ENCODE measurements around the gene KRT38.

Gene KRT38

GRCh38 chr17:41417127-41417526 lies 23.7 kb downstream of the KRT38 start:
- H3K9ac ChIP-seq (ENCODE audit: low read length in 5 of 5): no peak overlapping the region
- no peaks in the 10 kb centered on the region for H3K4me1 ChIP-seq (ENCODE audit: control insufficient read depth in 5 of 5, insufficient read depth in 5 of 5, low read length in 5 of 5)
- peaks cover 0 to 4% (median 1%) of the 10 kb centered on the region in 5 donors for H3K27me3 ChIP-seq (ENCODE audit: control insufficient read depth in 5 of 5, insufficient read depth in 4 of 5, low read length in 5 of 5)
- no peak overlapping the region for H3K27ac ChIP-seq (ENCODE audit: low read depth, low read length)
- H3K4me3 ChIP-seq (ENCODE audit: low read depth in 1 of 5, low read length in 5 of 5): no peak overlapping the region
- H3K36me3 ChIP-seq (ENCODE audit: control insufficient read depth in 5 of 5, insufficient read depth in 5 of 5, low read length in 5 of 5): no peaks in the 10 kb centered on the region
- no peaks in the 10 kb centered on the region for H3K9me3 ChIP-seq (ENCODE audit: control insufficient read depth in 5 of 5, low read length in 5 of 5)

- Histone ChIP-seq H3K36me3 (ENCODE audit: control insufficient read depth in 5 of 5, insufficient read depth in 5 of 5, low read length in 5 of 5) (no peaks in the 10 kb centered on the region), H3K27me3 (ENCODE audit: control insufficient read depth in 5 of 5, insufficient read depth in 4 of 5, low read length in 5 of 5) (peaks cover 0 to 2% (median 0%) of the 10 kb centered on the region in 5 donors), H3K4me1 (ENCODE audit: control insufficient read depth in 5 of 5, insufficient read depth in 5 of 5, low read length in 5 of 5) (no peaks in the 10 kb centered on the region), H3K4me3 (ENCODE audit: low read depth in 1 of 5, low read length in 5 of 5) (no peak overlapping the region), H3K27ac (ENCODE audit: low read depth, low read length) (no peak overlapping the region), H3K9me3 (ENCODE audit: control insufficient read depth in 5 of 5, low read length in 5 of 5) (no peaks in the 10 kb centered on the region), H3K9ac (ENCODE audit: low read length in 5 of 5) (no peak overlapping the region)
Observed at GRCh38 chr17:41416479-41416878, 24.3 kb downstream of the KRT38 start.

DNA sequence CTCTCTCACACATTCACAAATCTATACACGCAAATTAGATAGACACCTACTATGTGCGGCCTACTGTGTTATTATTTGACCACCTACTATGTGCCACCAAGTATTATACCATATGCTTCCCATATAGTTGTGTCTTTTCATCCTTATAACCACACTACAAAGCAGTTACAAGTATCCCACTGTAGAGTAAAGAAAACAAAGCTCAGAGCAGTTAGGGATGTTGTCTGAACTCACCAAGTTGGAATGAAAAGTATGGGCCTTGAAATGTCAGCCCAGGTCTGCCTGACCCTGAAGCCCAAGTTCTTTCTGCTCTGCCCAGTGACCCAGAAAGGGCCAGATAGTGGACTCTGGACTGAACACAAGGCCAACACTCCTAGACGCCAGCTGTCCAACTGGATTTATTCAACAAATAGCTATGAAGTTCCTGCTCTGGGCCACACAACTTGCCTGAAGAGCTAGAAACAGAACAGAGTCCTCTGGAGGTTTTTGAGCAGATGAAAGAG lies 24.9 kb downstream of the KRT38 start:
- H3K27me3 ChIP-seq (ENCODE audit: control insufficient read depth in 5 of 5, insufficient read depth in 4 of 5, low read length in 5 of 5): peaks cover 0 to 2% (median 0%) of the 10 kb centered on the region in 5 donors
- no peak overlapping the region for H3K9ac ChIP-seq (ENCODE audit: low read length in 5 of 5)
- H3K9me3 ChIP-seq (ENCODE audit: control insufficient read depth in 5 of 5, low read length in 5 of 5): no peaks in the 10 kb centered on the region
- no peak overlapping the region for H3K4me3 ChIP-seq (ENCODE audit: low read depth in 1 of 5, low read length in 5 of 5)
- no peak overlapping the region for H3K27ac ChIP-seq (ENCODE audit: low read depth, low read length)
- no peaks in the 10 kb centered on the region for H3K36me3 ChIP-seq (ENCODE audit: control insufficient read depth in 5 of 5, insufficient read depth in 5 of 5, low read length in 5 of 5)
- H3K4me1 ChIP-seq (ENCODE audit: control insufficient read depth in 5 of 5, insufficient read depth in 5 of 5, low read length in 5 of 5): no peaks in the 10 kb centered on the region

- Histone ChIP-seq H3K36me3 (ENCODE audit: control insufficient read depth in 5 of 5, insufficient read depth in 5 of 5, low read length in 5 of 5) (no peaks in the 10 kb centered on the region), H3K27me3 (ENCODE audit: control insufficient read depth in 5 of 5, insufficient read depth in 4 of 5, low read length in 5 of 5) (peaks cover 0 to 2% (median 0%) of the 10 kb centered on the region in 5 donors), H3K9me3 (ENCODE audit: control insufficient read depth in 5 of 5, low read length in 5 of 5) (no peaks in the 10 kb centered on the region), H3K9ac (ENCODE audit: low read length in 5 of 5) (no peak overlapping the region), H3K4me3 (ENCODE audit: low read depth in 1 of 5, low read length in 5 of 5) (no peak overlapping the region), H3K4me1 (ENCODE audit: control insufficient read depth in 5 of 5, insufficient read depth in 5 of 5, low read length in 5 of 5) (no peaks in the 10 kb centered on the region), H3K27ac (ENCODE audit: low read depth, low read length) (no peak overlapping the region)
Observed at GRCh38 chr17:41415411-41415810, 25.4 kb downstream of the KRT38 start.

GRCh38 chr17:41413982-41414381 lies 26.8 kb downstream of the KRT38 start:
- no peak overlapping the region for H3K4me3 ChIP-seq (ENCODE audit: low read depth in 1 of 5, low read length in 5 of 5)
- H3K4me1 ChIP-seq (ENCODE audit: control insufficient read depth in 5 of 5, insufficient read depth in 5 of 5, low read length in 5 of 5): no peaks in the 10 kb centered on the region
- H3K27me3 ChIP-seq (ENCODE audit: control insufficient read depth in 5 of 5, insufficient read depth in 4 of 5, low read length in 5 of 5): peaks cover 0 to 4% (median 0%) of the 10 kb centered on the region in 5 donors
- no peak overlapping the region for H3K27ac ChIP-seq (ENCODE audit: low read depth, low read length)
- no peaks in the 10 kb centered on the region for H3K36me3 ChIP-seq (ENCODE audit: control insufficient read depth in 5 of 5, insufficient read depth in 5 of 5, low read length in 5 of 5)
- no peaks in the 10 kb centered on the region for H3K9me3 ChIP-seq (ENCODE audit: control insufficient read depth in 5 of 5, low read length in 5 of 5)
- no peak overlapping the region for H3K9ac ChIP-seq (ENCODE audit: low read length in 5 of 5)

DNA sequence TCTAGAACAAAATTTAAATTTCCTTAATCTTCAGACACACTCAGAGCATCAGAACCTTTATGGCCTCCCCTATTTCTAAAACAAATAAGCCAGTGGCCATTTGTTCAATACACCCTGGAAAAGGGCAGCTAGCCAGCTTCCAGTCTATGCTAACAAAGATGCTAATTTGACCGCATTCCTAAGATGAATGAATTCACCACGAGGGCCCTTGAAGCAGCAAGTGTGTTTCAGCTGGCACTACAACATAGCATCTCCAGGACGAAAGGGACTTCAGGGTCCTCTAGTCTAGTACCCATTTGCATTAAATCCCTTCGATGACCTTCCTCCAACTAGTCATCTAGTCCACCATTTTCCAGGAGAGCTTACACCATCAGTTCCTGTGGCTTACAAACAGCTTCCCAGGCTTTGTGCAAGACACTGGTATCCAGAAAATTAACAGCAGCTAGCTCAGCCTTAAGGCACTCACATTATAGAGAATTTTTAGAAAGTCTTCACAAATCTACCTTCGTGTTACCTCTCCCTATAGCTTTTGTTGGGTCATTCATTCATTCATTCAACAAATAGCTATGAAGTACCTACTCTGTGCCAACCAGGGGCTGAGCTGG lies 27.3 kb downstream of the KRT38 start:
- Histone ChIP-seq H3K9ac (ENCODE audit: low read length in 5 of 5) (no peak overlapping the region), H3K9me3 (ENCODE audit: control insufficient read depth in 5 of 5, low read length in 5 of 5) (no peaks in the 10 kb centered on the region), H3K27me3 (ENCODE audit: control insufficient read depth in 5 of 5, insufficient read depth in 4 of 5, low read length in 5 of 5) (peaks cover 0 to 5% (median 3%) of the 10 kb centered on the region in 5 donors), H3K27ac (ENCODE audit: low read depth, low read length) (no peak overlapping the region), H3K4me1 (ENCODE audit: control insufficient read depth in 5 of 5, insufficient read depth in 5 of 5, low read length in 5 of 5) (no peaks in the 10 kb centered on the region), H3K4me3 (ENCODE audit: low read depth in 1 of 5, low read length in 5 of 5) (no peak overlapping the region), H3K36me3 (ENCODE audit: control insufficient read depth in 5 of 5, insufficient read depth in 5 of 5, low read length in 5 of 5) (no peaks in the 10 kb centered on the region)

GRCh38 chr17:41411072-41411840 lies 29.5 kb downstream of the KRT38 start:
- H3K9me3 ChIP-seq (ENCODE audit: control insufficient read depth in 5 of 5, low read length in 5 of 5): no peaks in the 10 kb centered on the region
- H3K4me3 ChIP-seq (ENCODE audit: low read depth in 1 of 5, low read length in 5 of 5): no peak overlapping the region
- H3K4me1 ChIP-seq (ENCODE audit: control insufficient read depth in 5 of 5, insufficient read depth in 5 of 5, low read length in 5 of 5): no peaks in the 10 kb centered on the region
- no peak overlapping the region for H3K9ac ChIP-seq (ENCODE audit: low read length in 5 of 5)
- no peak overlapping the region for H3K27ac ChIP-seq (ENCODE audit: low read depth, low read length)
- no peaks in the 10 kb centered on the region for H3K36me3 ChIP-seq (ENCODE audit: control insufficient read depth in 5 of 5, insufficient read depth in 5 of 5, low read length in 5 of 5)
- peaks cover 2 to 7% (median 4%) of the 10 kb centered on the region in 5 donors for H3K27me3 ChIP-seq (ENCODE audit: control insufficient read depth in 5 of 5, insufficient read depth in 4 of 5, low read length in 5 of 5)

GRCh38 chr17:41407226-41407625 lies 33.6 kb downstream of the KRT38 start:
- Histone ChIP-seq H3K9me3 (ENCODE audit: control insufficient read depth in 5 of 5, low read length in 5 of 5) (no peaks in the 10 kb centered on the region), H3K9ac (ENCODE audit: low read length in 5 of 5) (no peak overlapping the region), H3K4me3 (ENCODE audit: low read depth in 1 of 5, low read length in 5 of 5) (no peak overlapping the region), H3K4me1 (ENCODE audit: control insufficient read depth in 5 of 5, insufficient read depth in 5 of 5, low read length in 5 of 5) (no peaks in the 10 kb centered on the region), H3K27ac (ENCODE audit: low read depth, low read length) (no peak overlapping the region), H3K27me3 (ENCODE audit: control insufficient read depth in 5 of 5, insufficient read depth in 4 of 5, low read length in 5 of 5) (peaks cover 3 to 7% (median 5%) of the 10 kb centered on the region in 5 donors), H3K36me3 (ENCODE audit: control insufficient read depth in 5 of 5, insufficient read depth in 5 of 5, low read length in 5 of 5) (no peaks in the 10 kb centered on the region)

DNA sequence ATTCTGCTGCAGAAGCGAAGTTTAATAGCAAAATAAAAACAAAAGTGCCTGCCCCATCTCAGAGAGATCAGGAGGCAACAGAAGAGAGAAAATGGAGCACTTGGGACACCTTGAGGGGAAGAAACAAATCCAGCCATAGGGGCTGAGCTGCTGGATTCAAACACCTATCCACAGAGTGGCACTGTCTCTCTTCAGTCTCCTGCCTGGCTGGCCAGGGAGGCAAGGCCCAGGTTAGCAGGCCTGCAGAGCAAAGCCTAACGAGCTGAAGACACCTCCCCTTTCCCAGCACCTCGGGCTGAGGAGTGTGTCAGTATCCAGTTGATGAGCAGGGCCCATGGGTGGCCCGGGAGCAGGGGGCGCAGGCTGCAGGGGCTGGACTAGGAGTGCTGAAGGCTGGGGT lies 34.6 kb downstream of the KRT38 start:
- Histone ChIP-seq H3K36me3 (ENCODE audit: control insufficient read depth in 5 of 5, insufficient read depth in 5 of 5, low read length in 5 of 5) (no peaks in the 10 kb centered on the region), H3K9ac (ENCODE audit: low read length in 5 of 5) (no peak overlapping the region), H3K9me3 (ENCODE audit: control insufficient read depth in 5 of 5, low read length in 5 of 5) (no peaks in the 10 kb centered on the region), H3K27ac (ENCODE audit: low read depth, low read length) (no peak overlapping the region), H3K27me3 (ENCODE audit: control insufficient read depth in 5 of 5, insufficient read depth in 4 of 5, low read length in 5 of 5) (peaks cover 3 to 7% (median 5%) of the 10 kb centered on the region in 5 donors), H3K4me3 (ENCODE audit: low read depth in 1 of 5, low read length in 5 of 5) (no peak overlapping the region), H3K4me1 (ENCODE audit: control insufficient read depth in 5 of 5, insufficient read depth in 5 of 5, low read length in 5 of 5) (no peaks in the 10 kb centered on the region)

GRCh38 chr17:41404024-41404671 lies 36.6 kb downstream of the KRT38 start:
- Histone ChIP-seq H3K9me3 (ENCODE audit: control insufficient read depth in 5 of 5, low read length in 5 of 5) (no peaks in the 10 kb centered on the region), H3K36me3 (ENCODE audit: control insufficient read depth in 5 of 5, insufficient read depth in 5 of 5, low read length in 5 of 5) (no peaks in the 10 kb centered on the region), H3K27ac (ENCODE audit: low read depth, low read length) (no peak overlapping the region), H3K9ac (ENCODE audit: low read length in 5 of 5) (no peak overlapping the region), H3K4me1 (ENCODE audit: control insufficient read depth in 5 of 5, insufficient read depth in 5 of 5, low read length in 5 of 5) (no peaks in the 10 kb centered on the region), H3K27me3 (ENCODE audit: control insufficient read depth in 5 of 5, insufficient read depth in 4 of 5, low read length in 5 of 5) (peaks cover 3 to 8% (median 5%) of the 10 kb centered on the region in 5 donors), H3K4me3 (ENCODE audit: low read depth in 1 of 5, low read length in 5 of 5) (no peak overlapping the region)
